ENCODE data around the gene HDLBP.

HDLBP gene

GRCh38 chr2:241183221-241183620 is 132.3 kb downstream of the HDLBP start:
- no peak for TF ChIP-seq CTCF (IDR thresholded peaks at IDR 0.05; ENCODE audit: low read length, missing control alignments)
- H3K4me3 ChIP-seq (replicated peaks; ENCODE audit: low read depth, low read length) = no peak overlapping the region
- DNase-seq (ENCODE audit: low read depth) = no peak

GRCh38 chr2:241182531-241183133 is 132.8 kb downstream of the HDLBP start:
- no peak overlapping the region for H3K4me3 ChIP-seq (replicated peaks; ENCODE audit: low read depth, low read length)
- TF ChIP-seq CTCF (IDR thresholded peaks at IDR 0.05; ENCODE audit: low read length, missing control alignments) = no peak
- no peak for DNase-seq (ENCODE audit: low read depth)

- no peak for TF ChIP-seq CTCF (IDR thresholded peaks at IDR 0.05; ENCODE audit: low read length, missing control alignments)
- H3K4me3 ChIP-seq (replicated peaks; ENCODE audit: low read depth, low read length) = no peak overlapping the region
- no peak for DNase-seq (ENCODE audit: low read depth)
Observed at GRCh38 chr2:241182126-241182525, 133.3 kb downstream of the HDLBP start.

GRCh38 chr2:241180495-241180894 is 135.0 kb downstream of the HDLBP start:
- TF ChIP-seq CTCF (IDR thresholded peaks at IDR 0.05; ENCODE audit: low read length, missing control alignments) = no peak
- H3K4me3 ChIP-seq (replicated peaks; ENCODE audit: low read depth, low read length) = no peak overlapping the region
- DNase-seq (ENCODE audit: low read depth) = no peak

GRCh38 chr2:241179899-241180298 is 135.6 kb downstream of the HDLBP start:
- H3K4me3 ChIP-seq (replicated peaks; ENCODE audit: low read depth, low read length) = no peak overlapping the region
- no peak for TF ChIP-seq CTCF (IDR thresholded peaks at IDR 0.05; ENCODE audit: low read length, missing control alignments)
- peak; percentile 30 for DNase-seq (ENCODE audit: low read depth)

- no peak for TF ChIP-seq CTCF (IDR thresholded peaks at IDR 0.05; ENCODE audit: low read length, missing control alignments)
- H3K4me3 ChIP-seq (replicated peaks; ENCODE audit: low read depth, low read length) = no peak overlapping the region
- DNase-seq (ENCODE audit: low read depth) = no peak
Observed at GRCh38 chr2:241178961-241179360, 136.5 kb downstream of the HDLBP start.

Data from fibroblast of pulmonary artery (primary cell).